Osteocyte (in vitro differentiated cells): Measurements from ENCODE around the gene CNKSR3. TPM values are rescaled to one million over a fixed set of nuclear protein-coding genes. Genes with fewer than 3 reads are reported as not detected.

Experiments
- DNase-seq: peaks from one replicate; pipeline ENCODE4 v3.0.0; 2021; ENCODE audit warnings: mixed read lengths; ENCODE audit not compliant: unreplicated experiment; ENCODE audit errors: extremely low spot score
- H3K27ac Mint-ChIP-seq: one replicate; pipeline ENCODE4 v1.8.0; 2021; ENCODE audit warnings: mild to moderate bottlenecking, mixed read lengths; ENCODE audit not compliant: unreplicated experiment
- H3K27me3 Mint-ChIP-seq: one replicate; pipeline ENCODE4 v1.8.0; 2021; ENCODE audit warnings: mixed read lengths; ENCODE audit not compliant: unreplicated experiment
- H3K36me3 Mint-ChIP-seq: one replicate; pipeline ENCODE4 v1.8.0; 2021; ENCODE audit warnings: mixed read lengths; ENCODE audit not compliant: unreplicated experiment
- H3K4me1 Mint-ChIP-seq: one replicate; pipeline ENCODE4 v1.8.0; 2021; ENCODE audit warnings: mixed read lengths; ENCODE audit not compliant: unreplicated experiment
- H3K4me3 Mint-ChIP-seq: one replicate; pipeline ENCODE4 v1.8.0; 2021; ENCODE audit warnings: mild to moderate bottlenecking, moderate library complexity, mixed read lengths; ENCODE audit not compliant: unreplicated experiment
- H3K9me3 Mint-ChIP-seq: one replicate; pipeline ENCODE4 v1.8.0; 2021; ENCODE audit warnings: mixed read lengths; ENCODE audit not compliant: unreplicated experiment
- CTCF ChIP-seq: fragments of 200-600 bp; sonication (generic); IDR thresholded peaks from 2 replicates; pipeline ENCODE4 v1.5.0; 2021; ENCODE audit warnings: antibody characterized with exemption, mild to moderate bottlenecking, moderate library complexity
- total RNA-seq: library from RNA; stranded (reverse); gene quantifications from 2 replicates; pipeline ENCODE4 v1.2.1, GENCODE V29; 2021

CNKSR3 gene
- total RNA-seq, 1 donor from 2014 or later, result 14.6 TPM

- Mint-ChIP-seq H3K9me3 (no peaks in the 10 kb centered on the region), H3K4me1 (peaks cover 14% of the 10 kb centered on the region), H3K27me3 (no peaks in the 10 kb centered on the region), H3K27ac (peak overlapping the region; percentile 17), H3K4me3 (no peak overlapping the region), H3K36me3 (no peaks in the 10 kb centered on the region)
- TF ChIP-seq CTCF, result no peak
- no peak for DNase-seq
Measured at GRCh38 chr6:154341336-154341735, 169.1 kb downstream of the CNKSR3 start.

Other genes with a start within 250 kb of the CNKSR3 start
- gene IPCEF1, start 153.9 kb downstream of the CNKSR3 start, total RNA-seq, result 0.31 and 0.46 TPM in 2 replicates
- 46.1 and 46.6 TPM in 2 replicates for gene SCAF8, start 222.7 kb upstream of the CNKSR3 start, total RNA-seq